WI38 (cell line): ENCODE data around the gene CSRP1.
"Not testable (repeated sequence)": the region's sequence is repeated elsewhere in the genome, so short reads cannot be mapped to it uniquely, and the experiment has no call there.

Experiments used
- H3K4me3 ChIP-seq: 2 replicates; pipeline ENCODE4 v1.5.1; 2011; ENCODE audit warnings: low read depth, mild to moderate bottlenecking, control low read depth, low read length
- CTCF ChIP-seq: IDR thresholded peaks from 2 replicates; pipeline ENCODE4 v1.5.1; 2012; ENCODE audit warnings: low read depth, mild to moderate bottlenecking, control low read depth, low read length

Gene CSRP1

GRCh38 chr1:201551877-201552731 is 45.2 kb upstream of the CSRP1 start:
- no peak for TF ChIP-seq CTCF

GRCh38 chr1:201551096-201551495 is 44.2 kb upstream of the CSRP1 start:
- no peak overlapping the region for H3K4me3 ChIP-seq
- no peak for TF ChIP-seq CTCF

More at GRCh38 chr1:201551877-201552731, 45.2 kb upstream of the CSRP1 start:
- no peak overlapping the region for H3K4me3 ChIP-seq

- not testable (repeated sequence) for H3K4me3 ChIP-seq
Measured at GRCh38 chr1:201549522-201549921, 42.6 kb upstream of the CSRP1 start.

- TF ChIP-seq CTCF = no peak
- no peak overlapping the region for H3K4me3 ChIP-seq
Measured at GRCh38 chr1:201545851-201546492, 39.0 kb upstream of the CSRP1 start.

GRCh38 chr1:201544710-201545109 is 37.8 kb upstream of the CSRP1 start:
- no peak for TF ChIP-seq CTCF

GRCh38 chr1:201543871-201544642 is 37.1 kb upstream of the CSRP1 start:
- TF ChIP-seq CTCF = no peak
- no peak overlapping the region for H3K4me3 ChIP-seq

More at GRCh38 chr1:201544710-201545109, 37.8 kb upstream of the CSRP1 start:
- no peak overlapping the region for H3K4me3 ChIP-seq

- H3K4me3 ChIP-seq = 0 out of 2 replicates have a peak overlapping the region, but pooled peaks have one; percentile 10
- no peak for TF ChIP-seq CTCF
Measured at GRCh38 chr1:201542309-201543035, 35.5 kb upstream of the CSRP1 start.
